ENCODE data around the gene NDUFV2. TPM values are rescaled to one million over a fixed set of nuclear protein-coding genes. Genes with fewer than 3 reads are reported as not detected.
"Not testable (repeated sequence)": the region's sequence is repeated elsewhere in the genome, so short reads cannot be mapped to it uniquely, and the experiment has no call there.

The NDUFV2 gene
- total and polyA plus RNA-seq, 11 donors, result 236 to 1,311 (median 440) TPM

DNA sequence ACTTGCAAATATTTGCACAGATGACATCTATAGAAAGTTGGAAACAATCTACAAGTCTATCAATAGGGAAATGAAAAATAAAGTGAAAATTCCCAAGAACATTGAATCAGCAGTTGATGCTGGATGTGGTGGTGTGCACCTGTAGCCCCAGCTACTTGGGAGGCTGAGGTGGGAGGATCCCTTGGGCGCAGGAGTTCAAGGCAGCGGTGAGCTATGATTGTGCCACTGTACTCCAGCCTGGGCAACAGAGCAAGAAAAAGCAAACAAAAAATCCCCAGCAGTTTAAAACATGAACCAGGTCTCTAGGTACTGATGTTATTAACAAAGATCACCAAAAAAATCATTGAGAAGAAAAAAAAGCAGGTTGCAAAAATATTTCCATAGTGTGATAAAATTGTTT, 15.4 kb upstream of the NDUFV2 start:
- no peaks in the 10 kb centered on the region for H3K27me3 ChIP-seq
- TF ChIP-seq, protein P1, sequence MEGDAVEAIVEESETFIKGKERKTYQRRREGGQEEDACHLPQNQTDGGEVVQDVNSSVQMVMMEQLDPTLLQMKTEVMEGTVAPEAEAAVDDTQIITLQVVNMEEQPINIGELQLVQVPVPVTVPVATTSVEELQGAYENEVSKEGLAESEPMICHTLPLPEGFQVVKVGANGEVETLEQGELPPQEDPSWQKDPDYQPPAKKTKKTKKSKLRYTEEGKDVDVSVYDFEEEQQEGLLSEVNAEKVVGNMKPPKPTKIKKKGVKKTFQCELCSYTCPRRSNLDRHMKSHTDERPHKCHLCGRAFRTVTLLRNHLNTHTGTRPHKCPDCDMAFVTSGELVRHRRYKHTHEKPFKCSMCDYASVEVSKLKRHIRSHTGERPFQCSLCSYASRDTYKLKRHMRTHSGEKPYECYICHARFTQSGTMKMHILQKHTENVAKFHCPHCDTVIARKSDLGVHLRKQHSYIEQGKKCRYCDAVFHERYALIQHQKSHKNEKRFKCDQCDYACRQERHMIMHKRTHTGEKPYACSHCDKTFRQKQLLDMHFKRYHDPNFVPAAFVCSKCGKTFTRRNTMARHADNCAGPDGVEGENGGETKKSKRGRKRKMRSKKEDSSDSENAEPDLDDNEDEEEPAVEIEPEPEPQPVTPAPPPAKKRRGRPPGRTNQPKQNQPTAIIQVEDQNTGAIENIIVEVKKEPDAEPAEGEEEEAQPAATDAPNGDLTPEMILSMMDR (IDR thresholded peaks at IDR 0.05), result no peak
- TF ChIP-seq POLR2A (IDR thresholded peaks at IDR 0.05), result no peak
- H3K27ac ChIP-seq, result no peak overlapping the region
- peaks cover 0 to 38% (median 0%) of the 10 kb centered on the region in 12 donors for H3K4me1 ChIP-seq
- intact Hi-C loops (cut with DNase I), result no loop called here
- ATAC-seq, result no peak
- no peak overlapping the region for H3K4me3 ChIP-seq
- DNase-seq, result no peak
- no peaks in the 10 kb centered on the region for H3K9me3 ChIP-seq
- WGBS, 4 donors, result 92 to 97% (median 95%) methylated on average over 2 of the region's 2 CpGs
- H3K36me3 ChIP-seq, result no peaks in the 10 kb centered on the region

DNA sequence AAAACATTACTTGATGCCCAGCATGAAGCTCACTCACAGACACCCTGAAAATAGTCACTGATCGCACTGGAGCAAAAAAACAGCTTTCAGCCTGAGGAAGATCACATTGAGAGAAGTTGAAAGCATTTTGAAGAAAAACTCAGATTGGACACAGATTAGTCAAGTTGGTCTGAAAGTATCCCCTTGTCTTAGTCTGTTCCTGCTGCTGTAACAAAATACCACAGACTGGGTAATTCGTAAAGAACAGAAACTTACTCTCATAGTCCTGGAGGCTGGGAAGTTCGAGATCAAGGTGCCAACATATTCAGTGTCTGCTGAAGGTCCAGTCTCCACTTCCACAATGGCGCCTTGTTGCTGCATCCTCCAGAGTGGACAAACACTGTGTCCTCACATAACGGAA, 14.2 kb upstream of the NDUFV2 start:
- TF ChIP-seq, protein P1 (IDR thresholded peaks at IDR 0.05), result no peak
- TF ChIP-seq POLR2A (IDR thresholded peaks at IDR 0.05), result no peak
- intact Hi-C loops (cut with DNase I), result no loop called here
- Histone ChIP-seq H3K4me3 (no peak overlapping the region), H3K9me3 (no peaks in the 10 kb centered on the region), H3K27me3 (no peaks in the 10 kb centered on the region), H3K36me3 (no peaks in the 10 kb centered on the region), H3K27ac (no peak overlapping the region), H3K4me1 (peaks cover 0 to 34% (median 0%) of the 10 kb centered on the region in 12 donors)
- ATAC-seq (no peak), DNase-seq (no peak)
- 96 to 97% (median 96%) methylated on average over 5 of the region's 5 CpGs for WGBS, 4 donors

DNA sequence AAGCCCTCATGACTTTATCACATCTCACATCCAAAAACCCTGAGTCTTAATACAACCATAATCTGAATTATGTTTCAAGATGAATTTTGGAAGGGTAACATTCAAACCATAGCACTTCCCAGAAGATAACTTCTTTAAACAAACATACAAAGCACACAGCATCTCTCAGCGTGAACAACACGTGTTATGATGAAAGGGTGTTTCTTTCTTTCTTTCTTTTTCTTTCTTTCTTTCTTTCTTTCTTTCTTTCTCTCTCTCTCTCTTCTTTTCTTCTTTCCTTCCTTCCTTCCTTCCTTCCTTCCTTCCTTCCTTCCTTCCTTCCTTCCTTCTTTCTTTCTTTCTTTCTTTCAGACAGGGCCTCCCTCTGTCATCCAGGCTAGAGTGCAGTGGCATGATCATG, 13.8 kb upstream of the NDUFV2 start:
- DNase-seq; H3K9me3 ChIP-seq; ATAC-seq; H3K36me3 ChIP-seq; intact Hi-C loops (cut with DNase I); H3K4me3 ChIP-seq; H3K27ac ChIP-seq; H3K27me3 ChIP-seq: not testable (repeated sequence)
- 93 to 95% (median 95%) methylated on average over 2 of the region's 2 CpGs for WGBS, 4 donors
- peaks cover 0 to 30% (median 0%) of the 10 kb centered on the region in 12 donors for H3K4me1 ChIP-seq

DNA sequence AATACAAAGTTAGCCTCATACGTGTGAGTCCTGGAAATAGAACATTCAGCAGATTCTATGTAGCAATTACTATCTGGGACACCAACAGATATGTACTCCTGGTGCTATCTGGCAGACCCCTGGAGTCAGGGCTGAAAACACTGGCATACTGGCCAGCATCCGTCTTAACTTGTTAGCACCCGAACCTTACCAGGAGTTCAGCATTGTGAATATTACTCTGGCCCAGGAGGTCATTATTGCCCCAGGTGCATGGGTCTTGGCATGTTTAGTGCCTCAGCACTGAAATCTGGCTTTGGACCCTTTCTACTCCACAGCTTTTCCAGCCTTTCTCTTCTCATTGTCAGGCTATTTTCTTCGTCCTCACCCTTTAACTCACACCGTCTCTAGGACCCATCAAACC, 11.9 kb upstream of the NDUFV2 start:
- Histone ChIP-seq H3K27me3 (no peaks in the 10 kb centered on the region), H3K4me1 (peaks cover 0 to 41% (median 2%) of the 10 kb centered on the region in 12 donors), H3K9me3 (no peaks in the 10 kb centered on the region), H3K27ac (no peak overlapping the region), H3K36me3 (no peaks in the 10 kb centered on the region), H3K4me3 (no peak overlapping the region)
- DNase-seq (no peak), ATAC-seq (no peak)
- intact Hi-C loops (cut with DNase I), result no loop called here
- 86 to 92% (median 90%) methylated on average over 5 of the region's 5 CpGs for WGBS, 4 donors
- no peak for TF ChIP-seq POLR2A (IDR thresholded peaks at IDR 0.05)

DNA sequence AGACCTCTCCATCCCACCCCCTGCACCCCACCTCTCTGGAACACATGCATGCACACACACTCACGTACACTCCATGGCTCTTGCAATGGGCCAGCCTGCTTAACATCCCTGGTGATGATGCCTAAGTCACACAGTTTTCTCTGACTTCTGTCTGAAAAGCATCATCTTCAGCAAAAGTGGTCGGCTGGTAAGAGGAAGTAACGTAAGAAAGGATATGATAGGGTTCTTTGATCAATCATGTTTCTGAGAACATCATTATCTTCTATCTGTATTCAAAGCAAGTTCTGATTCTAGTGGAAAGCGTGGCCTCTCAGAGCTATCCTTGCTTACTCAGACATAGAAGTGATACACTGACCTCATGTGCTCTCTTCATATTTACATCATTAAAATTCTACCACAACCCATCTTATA, 11.4 kb upstream of the NDUFV2 start:
- Histone ChIP-seq H3K27me3 (no peaks in the 10 kb centered on the region), H3K36me3 (no peaks in the 10 kb centered on the region), H3K4me3 (no peak overlapping the region), H3K27ac (peak overlapping the region in 1 of 12 donors; percentile 19), H3K9me3 (no peaks in the 10 kb centered on the region), H3K4me1 (peaks cover 0 to 46% (median 2%) of the 10 kb centered on the region in 12 donors)
- no peak for ATAC-seq
- WGBS, 4 donors, result 83 to 94% (median 87%) methylated on average over 4 of the region's 4 CpGs
- intact Hi-C loops (cut with DNase I), result no loop called here
- TF ChIP-seq, protein P1 (IDR thresholded peaks at IDR 0.05), result no peak
- TF ChIP-seq POLR2A (IDR thresholded peaks at IDR 0.05), result no peak
- no peak for DNase-seq
